ENCODE results near the gene FOXK1.

FOXK1 gene

GRCh38 chr7:4754433-4755010 is 72.4 kb downstream of the FOXK1 start:
- Histone ChIP-seq H3K79me2 (ENCODE audit: insufficient read depth, low read depth) (peaks cover 29% of the 10 kb centered on the region), H3K4me2 (no peak overlapping the region), H3K27ac (no peak overlapping the region), H3K4me3 (IDR thresholded peaks at IDR 0.05; ENCODE audit: insufficient read depth, low read depth, low read length) (no peak overlapping the region), H3K4me1 (ENCODE audit: low read depth, poor library complexity, severe bottlenecking) (no peaks in the 10 kb centered on the region), H3K9ac (no peak overlapping the region), H3K36me3 (ENCODE audit: insufficient read depth) (no peaks in the 10 kb centered on the region; the same call in 1 of the 2 replicates), H2AFZ (ENCODE audit: low read depth) (no peak overlapping the region), H4K20me1 (ENCODE audit: insufficient read depth) (no peaks in the 10 kb centered on the region), H3K27me3 (ENCODE audit: insufficient read depth, low read depth) (no peaks in the 10 kb centered on the region)
- no peak for TF ChIP-seq CTCF (conservative IDR thresholded peaks at IDR 0.05; ENCODE audit: low read depth, low read length)

- H3K4me3 ChIP-seq (IDR thresholded peaks at IDR 0.05; ENCODE audit: insufficient read depth, low read depth, low read length): no peak overlapping the region
- no peak for TF ChIP-seq CTCF (conservative IDR thresholded peaks at IDR 0.05; ENCODE audit: low read depth, low read length)
- no peak overlapping the region for H2AFZ ChIP-seq (ENCODE audit: low read depth)
- H3K27me3 ChIP-seq (ENCODE audit: insufficient read depth, low read depth): no peaks in the 10 kb centered on the region
- no peak overlapping the region for H3K27ac ChIP-seq
- no peaks in the 10 kb centered on the region for H3K4me1 ChIP-seq (ENCODE audit: low read depth, poor library complexity, severe bottlenecking)
- H3K36me3 ChIP-seq (ENCODE audit: insufficient read depth): no peaks in the 10 kb centered on the region; the same call in 1 of the 2 replicates
- no peaks in the 10 kb centered on the region for H4K20me1 ChIP-seq (ENCODE audit: insufficient read depth)
- H3K79me2 ChIP-seq (ENCODE audit: insufficient read depth, low read depth): peaks cover 24% of the 10 kb centered on the region
- H3K4me2 ChIP-seq: no peak overlapping the region
- no peak overlapping the region for H3K9ac ChIP-seq
Observed at GRCh38 chr7:4755045-4755444, 73.0 kb downstream of the FOXK1 start.

GRCh38 chr7:4758111-4758510 is 76.0 kb downstream of the FOXK1 start:
- no peak overlapping the region for H3K4me2 ChIP-seq
- no peak for TF ChIP-seq CTCF (conservative IDR thresholded peaks at IDR 0.05; ENCODE audit: low read depth, low read length)
- no peaks in the 10 kb centered on the region for H3K27me3 ChIP-seq (ENCODE audit: insufficient read depth, low read depth)
- no peak overlapping the region for H2AFZ ChIP-seq (ENCODE audit: low read depth)
- H3K27ac ChIP-seq: no peak overlapping the region
- H4K20me1 ChIP-seq (ENCODE audit: insufficient read depth): no peaks in the 10 kb centered on the region
- no peak overlapping the region for H3K4me3 ChIP-seq (IDR thresholded peaks at IDR 0.05; ENCODE audit: insufficient read depth, low read depth, low read length)
- peaks cover 5% of the 10 kb centered on the region; the same call in 1 of the 2 replicates for H3K79me2 ChIP-seq (ENCODE audit: insufficient read depth, low read depth)
- no peaks in the 10 kb centered on the region for H3K4me1 ChIP-seq (ENCODE audit: low read depth, poor library complexity, severe bottlenecking)
- peaks cover 3% of the 10 kb centered on the region; the same call in 1 of the 2 replicates for H3K36me3 ChIP-seq (ENCODE audit: insufficient read depth)
- no peak overlapping the region for H3K9ac ChIP-seq

- Histone ChIP-seq H3K4me3 (IDR thresholded peaks at IDR 0.05; ENCODE audit: insufficient read depth, low read depth, low read length) (no peak overlapping the region), H3K27ac (no peak overlapping the region), H4K20me1 (ENCODE audit: insufficient read depth) (no peaks in the 10 kb centered on the region), H3K27me3 (ENCODE audit: insufficient read depth, low read depth) (no peaks in the 10 kb centered on the region), H3K79me2 (ENCODE audit: insufficient read depth, low read depth) (no peaks in the 10 kb centered on the region), H3K4me1 (ENCODE audit: low read depth, poor library complexity, severe bottlenecking) (no peaks in the 10 kb centered on the region), H3K4me2 (no peak overlapping the region), H3K9ac (no peak overlapping the region), H3K36me3 (ENCODE audit: insufficient read depth) (peaks cover 5% of the 10 kb centered on the region; the same call in 1 of the 2 replicates), H2AFZ (ENCODE audit: low read depth) (no peak overlapping the region)
- TF ChIP-seq CTCF (conservative IDR thresholded peaks at IDR 0.05; ENCODE audit: low read depth, low read length): no peak
Observed at GRCh38 chr7:4758791-4759190, 76.7 kb downstream of the FOXK1 start.
